Loucy (cell line): ENCODE data around the gene SPATA13.

Experiments
- H2AFZ ChIP-seq: fragments of 200-600 bp; sonication (generic); 2 replicates; pipeline ENCODE4 v1.6.0; 2016; ENCODE audit warnings: antibody characterized with exemption, mild to moderate bottlenecking, low read length, moderate library complexity
- H3F3A ChIP-seq: fragments of 200-600 bp; 2 replicates; pipeline ENCODE4 v1.6.0; 2016; ENCODE audit warnings: antibody characterized with exemption, low read depth, mild to moderate bottlenecking
- H3K27me3 ChIP-seq: fragments of 200-600 bp; sonication (generic); 2 replicates; pipeline ENCODE4 v1.6.1; 2014; ENCODE audit warnings: low read length, mild to moderate bottlenecking; ENCODE audit not compliant: insufficient read depth, poor library complexity, severe bottlenecking
- H3K36me3 ChIP-seq: fragments of 200-600 bp; sonication (generic); 2 replicates; pipeline ENCODE4 v1.6.1; 2016; ENCODE audit warnings: low read length; ENCODE audit not compliant: insufficient read depth
- H3K4me1 ChIP-seq: fragments of 200-600 bp; sonication (generic); 2 replicates; pipeline ENCODE4 v1.5.1; 2014; ENCODE audit warnings: low read length, mild to moderate bottlenecking; ENCODE audit not compliant: insufficient read depth, poor library complexity, severe bottlenecking
- H3K4me2 ChIP-seq: fragments of 200-600 bp; sonication (generic); 2 replicates; pipeline ENCODE4 v1.6.0; 2014; ENCODE audit warnings: antibody characterized with exemption, low read length, low read depth, mild to moderate bottlenecking; ENCODE audit not compliant: poor library complexity, severe bottlenecking
- H3K4me3 ChIP-seq: fragments of 200-600 bp; sonication (generic); 2 replicates; pipeline ENCODE4 v1.5.1; 2014; ENCODE audit warnings: low read length, mild to moderate bottlenecking, mixed read lengths; ENCODE audit not compliant: poor library complexity, severe bottlenecking
- H3K79me2 ChIP-seq: fragments of 200-600 bp; sonication (generic); 2 replicates; pipeline ENCODE4 v1.6.1; 2014; ENCODE audit warnings: low read length; ENCODE audit not compliant: insufficient read depth
- H3K9ac ChIP-seq: fragments of 200-600 bp; sonication (generic); 2 replicates; pipeline ENCODE4 v1.6.0; 2014; ENCODE audit warnings: mild to moderate bottlenecking, low read depth, low read length, moderate library complexity; ENCODE audit not compliant: poor library complexity, severe bottlenecking
- H3K9me2 ChIP-seq: fragments of 200-600 bp; sonication (generic); replicated peaks from 2 replicates; pipeline ENCODE4 v1.6.1; 2016; ENCODE audit warnings: low read depth, low read length, mixed read lengths
- H3K9me3 ChIP-seq: fragments of 200-600 bp; sonication (generic); 2 replicates; pipeline ENCODE4 v1.6.1; 2014; ENCODE audit warnings: mild to moderate bottlenecking, antibody characterized with exemption, low read length, low read depth; ENCODE audit not compliant: insufficient read depth
- H4K20me1 ChIP-seq: fragments of 200-600 bp; sonication (generic); 2 replicates; pipeline ENCODE4 v1.6.0; 2014; ENCODE audit warnings: antibody characterized with exemption, low read length, mild to moderate bottlenecking; ENCODE audit not compliant: insufficient read depth, poor library complexity, severe bottlenecking
- EZH2phosphoT487 ChIP-seq: fragments of 200-600 bp; IDR thresholded peaks from 2 replicates; pipeline ENCODE4 v1.6.1; 2018; ENCODE audit warnings: antibody characterized with exemption, mild to moderate bottlenecking, moderate library complexity, borderline replicate concordance
- TF ChIP-seq, protein P1 (sequence below): fragments of 200-600 bp; sonication (generic); conservative IDR thresholded peaks from 2 replicates; pipeline ENCODE4 v1.5.1; 2014; ENCODE audit warnings: mild to moderate bottlenecking, antibody characterized with exemption, low read length

SPATA13 gene

DNA sequence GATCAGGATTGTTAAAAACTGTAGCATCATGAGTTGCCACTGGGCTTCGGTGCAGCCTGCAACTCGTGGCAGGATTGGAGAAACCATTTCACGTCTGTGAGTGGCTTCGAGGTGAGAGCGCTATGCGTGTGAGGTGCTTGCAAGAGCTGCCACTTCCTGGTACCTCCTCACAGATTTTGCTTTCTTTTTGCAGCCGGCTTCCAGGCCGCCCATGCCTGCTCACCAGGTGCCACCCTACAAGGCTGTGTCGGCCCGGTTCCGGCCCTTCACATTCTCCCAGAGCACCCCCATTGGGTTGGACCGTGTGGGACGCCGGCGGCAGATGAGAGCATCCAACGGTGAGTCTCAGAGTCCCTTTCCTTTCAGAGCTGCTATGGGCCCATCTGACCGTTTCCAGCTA is 91.0 kb downstream of the SPATA13 start:
- H3K4me1 ChIP-seq, result peaks cover 14% of the 10 kb centered on the region
- H3K4me2 ChIP-seq, result no peak overlapping the region
- no peak overlapping the region for H3K9ac ChIP-seq
- no peaks in the 10 kb centered on the region for H4K20me1 ChIP-seq
- no peaks in the 10 kb centered on the region for H3K27me3 ChIP-seq
- TF ChIP-seq, protein P1, sequence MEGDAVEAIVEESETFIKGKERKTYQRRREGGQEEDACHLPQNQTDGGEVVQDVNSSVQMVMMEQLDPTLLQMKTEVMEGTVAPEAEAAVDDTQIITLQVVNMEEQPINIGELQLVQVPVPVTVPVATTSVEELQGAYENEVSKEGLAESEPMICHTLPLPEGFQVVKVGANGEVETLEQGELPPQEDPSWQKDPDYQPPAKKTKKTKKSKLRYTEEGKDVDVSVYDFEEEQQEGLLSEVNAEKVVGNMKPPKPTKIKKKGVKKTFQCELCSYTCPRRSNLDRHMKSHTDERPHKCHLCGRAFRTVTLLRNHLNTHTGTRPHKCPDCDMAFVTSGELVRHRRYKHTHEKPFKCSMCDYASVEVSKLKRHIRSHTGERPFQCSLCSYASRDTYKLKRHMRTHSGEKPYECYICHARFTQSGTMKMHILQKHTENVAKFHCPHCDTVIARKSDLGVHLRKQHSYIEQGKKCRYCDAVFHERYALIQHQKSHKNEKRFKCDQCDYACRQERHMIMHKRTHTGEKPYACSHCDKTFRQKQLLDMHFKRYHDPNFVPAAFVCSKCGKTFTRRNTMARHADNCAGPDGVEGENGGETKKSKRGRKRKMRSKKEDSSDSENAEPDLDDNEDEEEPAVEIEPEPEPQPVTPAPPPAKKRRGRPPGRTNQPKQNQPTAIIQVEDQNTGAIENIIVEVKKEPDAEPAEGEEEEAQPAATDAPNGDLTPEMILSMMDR, result no peak
- no peak for TF ChIP-seq EZH2phosphoT487
- no peaks in the 10 kb centered on the region for H3K9me2 ChIP-seq
- H3K9me3 ChIP-seq, result no peaks in the 10 kb centered on the region
- H3K4me3 ChIP-seq, result no peak overlapping the region
- H3F3A ChIP-seq, result no peaks in the 10 kb centered on the region
- H3K36me3 ChIP-seq, result peaks cover 41% of the 10 kb centered on the region; the same call in 1 of the 2 replicates
- H3K79me2 ChIP-seq, result no peaks in the 10 kb centered on the region; the same call in 1 of the 2 replicates
- H2AFZ ChIP-seq, result no peak overlapping the region

GRCh38 chr13:24252136-24252535 is 91.6 kb downstream of the SPATA13 start:
- Histone ChIP-seq H3K27me3 (no peaks in the 10 kb centered on the region), H3K9me2 (no peaks in the 10 kb centered on the region), H3K9me3 (no peaks in the 10 kb centered on the region), H3K4me3 (no peak overlapping the region), H3K79me2 (no peaks in the 10 kb centered on the region; the same call in 1 of the 2 replicates), H3F3A (no peaks in the 10 kb centered on the region), H3K4me2 (no peak overlapping the region), H3K36me3 (peaks cover 41% of the 10 kb centered on the region; the same call in 1 of the 2 replicates), H3K4me1 (peaks cover 14% of the 10 kb centered on the region), H2AFZ (no peak overlapping the region), H4K20me1 (no peaks in the 10 kb centered on the region), H3K9ac (no peak overlapping the region)
- no peak for TF ChIP-seq EZH2phosphoT487
- TF ChIP-seq, protein P1, result no peak

DNA sequence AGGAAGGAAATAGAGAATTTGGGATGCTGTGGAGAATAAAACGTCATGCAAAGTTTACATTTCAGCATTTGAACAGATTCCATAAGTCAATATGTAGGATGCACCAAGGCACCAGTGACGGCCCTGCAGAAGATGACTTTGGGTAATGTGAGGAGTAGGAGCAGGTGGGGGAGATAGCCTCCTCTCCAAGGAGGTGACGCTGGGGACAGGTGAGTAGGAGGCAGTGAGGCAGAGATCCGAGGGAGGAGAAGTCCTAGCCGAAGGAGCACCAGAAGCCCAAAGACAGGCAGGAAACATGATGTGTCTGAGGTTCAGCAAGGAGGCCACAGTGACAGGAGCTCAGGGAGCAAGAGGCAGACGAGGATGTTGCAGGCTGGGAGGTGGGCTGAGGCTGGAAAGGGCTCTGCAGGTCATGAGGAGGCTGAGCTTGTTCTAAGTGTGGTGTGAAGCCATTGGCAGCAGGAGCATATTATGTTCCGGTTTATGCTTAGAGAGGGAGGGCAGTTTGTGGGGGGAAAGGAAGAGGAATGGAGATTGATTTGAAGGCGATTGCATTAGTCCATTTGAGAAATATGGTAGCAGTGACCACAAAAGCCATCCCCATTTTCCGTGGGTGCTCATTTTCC is 93.1 kb downstream of the SPATA13 start:
- Histone ChIP-seq H4K20me1 (no peaks in the 10 kb centered on the region), H3K9me2 (no peaks in the 10 kb centered on the region), H3K4me2 (no peak overlapping the region), H3K9ac (no peak overlapping the region), H3K79me2 (no peaks in the 10 kb centered on the region), H2AFZ (no peak overlapping the region), H3K4me3 (no peak overlapping the region), H3K4me1 (peaks cover 14% of the 10 kb centered on the region), H3K36me3 (peaks cover 44% of the 10 kb centered on the region; the same call in 1 of the 2 replicates), H3F3A (no peaks in the 10 kb centered on the region), H3K9me3 (no peaks in the 10 kb centered on the region), H3K27me3 (no peaks in the 10 kb centered on the region)
- TF ChIP-seq EZH2phosphoT487, result no peak
- TF ChIP-seq, protein P1, result no peak
